Tongue (tissue), 2 donors: ENCODE data around the gene RUNDC1. TPM values are rescaled to one million over a fixed set of nuclear protein-coding genes. Genes with fewer than 3 reads are reported as not detected.

Experiments used
- DNase-seq: peaks from one replicate; pipeline ENCODE4 v3.0.0-alpha.2; 2015
- total RNA-seq: library from RNA; depleted of rRNA; stranded (reverse); fragments of >200 nt; gene quantifications from one replicate; pipeline ENCODE4 v1.2.3, GENCODE V29; 2014

Gene RUNDC1
- total RNA-seq, 1 donor from 2014 or later, result 10.7 TPM

DNA sequence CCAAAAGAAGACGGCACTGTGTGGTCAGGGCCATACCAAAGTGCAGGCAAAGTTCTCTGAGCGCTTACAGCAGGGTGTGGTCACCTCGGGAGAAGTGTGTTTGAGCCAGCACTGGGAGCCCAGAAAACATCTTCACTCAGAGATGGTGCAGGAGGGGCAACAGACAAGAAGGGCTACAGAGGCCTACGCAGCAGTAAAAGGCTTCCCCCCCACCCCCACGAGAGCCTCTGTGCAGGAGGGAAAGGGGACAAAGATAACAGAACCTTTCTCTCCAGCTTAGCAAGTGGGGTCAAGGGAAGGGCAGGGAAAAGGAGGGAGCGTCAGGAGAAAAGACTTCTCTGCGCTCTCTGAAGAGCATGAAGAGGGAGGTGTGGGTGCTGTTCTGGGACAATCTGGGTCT is 39.1 kb downstream of the RUNDC1 start:
- no peak for DNase-seq

- peak; percentile 59 for DNase-seq
Measured at GRCh38 chr17:43020030-43020621, 39.8 kb downstream of the RUNDC1 start.

DNA sequence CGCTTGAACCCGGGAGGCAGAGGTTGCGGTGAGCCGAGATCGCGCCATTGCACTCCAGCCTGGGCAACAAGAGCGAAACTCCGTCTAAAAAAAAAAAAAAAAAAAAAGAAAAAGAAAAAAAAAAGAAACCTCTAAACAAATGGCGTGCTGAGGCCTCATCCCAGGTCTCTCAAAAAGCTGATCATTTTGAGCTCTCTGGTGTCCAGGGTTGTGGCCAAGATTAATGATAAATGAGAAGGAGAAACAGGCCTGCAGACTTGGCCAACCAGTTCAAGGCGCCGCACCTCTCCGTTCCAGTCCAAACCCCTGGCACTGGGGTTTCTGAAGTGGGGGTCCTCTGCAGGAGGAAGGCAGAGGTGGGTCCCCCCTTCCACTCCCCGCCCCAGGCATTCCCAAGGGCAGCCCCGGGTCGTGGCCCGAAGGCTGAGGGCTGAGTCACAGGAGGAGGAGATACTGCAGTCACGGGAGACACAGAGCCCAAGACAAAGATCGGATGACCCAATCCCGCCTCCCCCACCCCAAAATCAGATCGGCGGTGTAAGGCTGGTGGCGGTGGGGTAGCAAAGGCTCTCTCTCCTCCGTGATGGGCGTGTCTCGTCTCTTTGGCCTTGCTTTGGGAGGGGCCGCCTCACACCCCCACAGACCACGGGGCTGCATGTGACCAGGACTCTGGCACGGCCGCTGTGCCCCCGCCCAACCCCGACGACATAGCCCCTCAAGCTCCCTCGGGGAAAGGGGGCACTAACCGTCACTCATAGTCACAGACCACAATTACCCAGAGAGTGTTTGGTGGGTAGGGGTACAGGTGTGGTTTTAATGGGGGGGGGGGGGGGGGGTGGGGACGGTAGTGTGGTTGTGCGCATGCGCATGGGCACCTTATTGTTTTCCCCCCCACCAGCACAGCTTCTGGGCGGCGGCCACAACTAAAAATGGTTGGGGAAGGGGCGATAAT is 40.7 kb downstream of the RUNDC1 start:
- peak; percentile 64 for DNase-seq

DNA sequence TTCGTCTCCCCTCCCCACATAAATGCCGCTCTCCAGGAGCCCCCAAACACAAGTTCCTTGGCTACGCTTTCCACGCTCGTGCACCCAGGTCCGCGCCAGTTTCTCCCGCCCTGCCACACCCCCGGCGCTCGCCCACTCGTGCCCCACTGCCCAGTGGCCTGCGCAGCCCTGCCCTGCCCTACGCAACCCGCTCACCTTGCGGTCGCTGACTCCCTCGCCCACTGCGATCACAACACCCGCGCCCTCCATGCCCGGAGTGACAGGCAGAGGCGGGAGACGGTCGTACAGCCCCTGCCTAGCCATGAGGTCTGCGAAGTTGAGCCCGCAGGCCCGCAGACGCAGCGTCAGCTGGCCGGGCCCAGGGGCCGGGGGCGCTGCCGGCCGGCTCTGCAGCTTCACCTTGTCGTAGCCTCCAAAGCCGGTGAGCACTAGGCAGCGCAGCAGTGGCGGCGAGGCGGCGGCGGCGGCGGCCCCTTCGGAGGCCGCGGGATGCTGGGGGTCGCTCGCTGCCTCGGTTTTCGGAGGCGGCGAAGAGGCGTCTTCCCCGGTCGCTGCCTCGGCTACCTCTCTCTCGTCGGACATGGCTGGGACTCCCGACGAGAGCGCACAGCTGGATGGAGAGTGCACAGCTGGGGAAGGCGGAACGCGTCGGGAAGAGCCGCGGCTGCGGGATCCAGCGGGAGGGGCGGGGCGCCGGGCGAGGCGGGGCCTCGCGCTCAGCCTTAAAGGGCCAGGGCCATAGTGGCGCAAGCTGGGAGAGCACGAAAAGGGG is 41.6 kb downstream of the RUNDC1 start, which contains the start of gene VAT1:
Gene VAT1 (minus strand): TSS at position 645 of the 772 bp plus-strand sequence. CDS start 63 bp downstream, at position 582.
- peak; percentile 91 for DNase-seq

DNA sequence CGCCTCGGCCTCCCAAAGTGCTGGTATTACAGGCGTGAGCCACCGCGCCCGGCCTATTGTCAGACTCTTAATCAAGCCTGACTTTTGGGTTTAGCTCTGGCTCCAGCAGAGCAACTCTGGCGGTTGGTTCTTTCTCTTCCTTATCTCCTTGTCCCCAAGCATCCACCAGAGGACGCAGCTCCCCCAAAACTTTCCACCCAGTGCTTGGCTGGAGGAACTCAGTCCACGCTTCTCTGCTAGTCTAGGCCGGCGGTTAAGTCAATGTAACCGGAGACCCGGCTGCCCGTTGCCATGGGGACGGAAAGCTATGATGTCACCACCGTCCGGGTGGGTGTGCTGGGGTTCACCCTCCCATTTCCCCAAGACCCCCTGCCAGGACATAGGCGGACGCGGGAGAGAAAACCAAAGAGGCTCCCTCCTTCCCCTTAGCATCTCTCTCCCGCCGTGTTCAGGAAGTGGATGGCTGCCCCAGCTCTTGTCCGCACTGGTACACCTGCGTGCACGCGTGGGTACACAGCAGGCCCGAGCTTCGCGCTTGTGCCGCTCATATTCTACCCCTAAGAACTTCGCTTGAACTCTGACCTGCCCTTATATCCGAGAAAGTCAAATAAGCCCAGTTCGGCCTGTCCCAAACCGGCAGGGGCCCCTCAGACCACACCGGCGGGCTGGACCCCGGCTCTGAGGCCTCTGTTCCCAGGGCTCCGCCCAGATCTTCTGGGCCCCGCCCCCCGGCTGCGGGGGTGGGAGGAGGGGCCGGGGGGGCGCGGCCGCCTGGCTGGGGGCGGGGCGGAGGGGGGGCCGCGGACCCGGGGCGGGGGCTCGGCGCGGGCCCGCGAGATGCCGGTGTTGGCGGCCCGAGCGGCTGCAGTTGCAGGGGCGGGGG is 44.3 kb downstream of the RUNDC1 start, which contains the start of gene RND2:
Gene RND2 (plus strand): TSS at position 825 of the 883 bp plus-strand sequence. CDS start 117 bp downstream, outside the sequence.
- peak; percentile 97 for DNase-seq

DNA sequence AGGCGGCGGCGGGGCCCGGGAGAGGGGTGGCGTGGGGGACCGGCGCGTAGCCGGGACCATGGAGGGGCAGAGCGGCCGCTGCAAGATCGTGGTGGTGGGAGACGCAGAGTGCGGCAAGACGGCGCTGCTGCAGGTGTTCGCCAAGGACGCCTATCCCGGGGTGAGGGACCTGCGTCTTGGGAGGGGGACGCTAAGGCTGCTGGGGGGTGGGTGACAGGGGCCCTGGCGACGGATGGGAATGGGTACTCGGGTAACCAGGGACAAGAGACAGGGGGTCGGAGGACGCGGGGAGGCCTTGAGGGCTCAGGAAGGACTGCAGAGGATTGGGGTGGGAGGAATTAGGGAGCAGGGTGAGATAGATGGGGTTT is 44.9 kb downstream of the RUNDC1 start:
- DNase-seq, result no peak

GRCh38 chr17:43025766-43026537 is 45.6 kb downstream of the RUNDC1 start:
- no peak for DNase-seq

GRCh38 chr17:43026595-43026994 is 46.2 kb downstream of the RUNDC1 start:
- DNase-seq, result no peak

DNA sequence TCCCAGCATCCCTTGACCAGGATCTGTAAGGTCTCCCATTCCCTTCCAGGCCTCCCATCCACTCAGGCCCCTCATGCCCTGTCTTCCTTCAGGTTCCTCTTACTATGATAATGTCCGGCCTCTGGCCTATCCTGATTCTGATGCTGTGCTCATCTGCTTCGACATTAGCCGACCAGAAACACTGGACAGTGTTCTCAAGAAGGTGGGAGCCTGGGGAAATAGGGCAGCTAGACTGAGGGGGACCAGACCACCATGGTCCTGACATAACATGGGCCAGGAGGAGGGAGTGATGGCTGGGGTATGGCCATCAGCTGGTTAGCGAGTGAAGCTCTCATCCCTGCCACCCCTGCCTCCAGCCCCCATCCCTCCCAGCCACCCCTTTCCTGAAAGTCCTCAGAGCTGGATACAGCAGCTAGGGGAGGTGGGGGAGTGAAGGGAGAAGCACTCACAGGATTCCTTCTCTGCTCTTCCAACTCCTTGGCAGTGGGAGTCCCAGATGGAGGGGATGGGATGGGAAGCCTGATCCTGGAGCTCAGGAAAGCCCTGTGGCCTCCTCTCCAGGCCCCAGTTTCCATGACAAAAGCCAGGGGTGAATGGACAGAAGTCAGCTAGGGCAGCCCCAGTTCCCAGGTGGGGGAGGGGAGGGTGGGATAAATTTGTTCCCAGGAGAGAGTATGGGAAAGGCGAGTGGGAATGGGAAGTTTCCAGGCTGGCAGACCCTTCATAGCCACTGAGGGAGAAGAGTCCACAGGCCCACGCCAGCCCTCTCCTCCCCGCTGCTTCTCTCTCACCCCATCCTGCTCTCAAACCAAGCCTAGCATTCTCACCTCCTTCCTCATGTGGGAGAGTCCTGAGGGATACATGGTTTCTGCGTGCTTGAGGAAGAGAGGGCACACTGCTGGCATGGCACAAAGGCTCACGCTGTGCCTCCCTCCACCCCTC is 47.0 kb downstream of the RUNDC1 start:
- no peak for DNase-seq

DNA sequence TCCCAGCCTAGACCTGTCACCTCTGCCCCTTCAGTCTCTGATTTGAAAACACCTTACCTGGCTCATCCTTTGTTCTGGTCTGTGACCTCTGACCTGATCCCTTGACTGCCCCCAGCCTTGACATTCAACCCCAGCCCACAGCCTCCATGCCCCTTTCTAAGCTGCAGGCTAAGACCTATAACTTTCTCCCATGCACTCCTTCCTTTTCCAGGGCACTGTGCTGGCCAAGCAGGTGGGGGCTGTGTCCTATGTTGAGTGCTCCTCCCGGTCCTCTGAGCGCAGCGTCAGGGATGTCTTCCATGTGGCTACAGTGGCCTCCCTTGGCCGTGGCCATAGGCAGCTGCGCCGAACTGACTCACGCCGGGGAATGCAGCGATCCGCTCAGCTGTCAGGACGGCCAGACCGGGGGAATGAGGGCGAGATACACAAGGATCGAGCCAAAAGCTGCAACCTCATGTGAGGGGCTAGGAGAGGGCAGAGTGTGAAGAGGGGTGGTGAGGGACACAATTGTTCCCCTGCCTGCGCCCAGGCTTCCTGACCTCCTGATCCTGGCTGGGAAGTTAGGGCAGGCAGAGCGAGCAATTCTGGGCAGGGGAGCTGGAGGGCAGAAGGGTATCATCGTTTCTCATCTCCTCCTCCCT is 48.0 kb downstream of the RUNDC1 start:
- peak; percentile 36 for DNase-seq

GRCh38 chr17:43030137-43030767 is 49.9 kb downstream of the RUNDC1 start:
- no peak for DNase-seq

DNA sequence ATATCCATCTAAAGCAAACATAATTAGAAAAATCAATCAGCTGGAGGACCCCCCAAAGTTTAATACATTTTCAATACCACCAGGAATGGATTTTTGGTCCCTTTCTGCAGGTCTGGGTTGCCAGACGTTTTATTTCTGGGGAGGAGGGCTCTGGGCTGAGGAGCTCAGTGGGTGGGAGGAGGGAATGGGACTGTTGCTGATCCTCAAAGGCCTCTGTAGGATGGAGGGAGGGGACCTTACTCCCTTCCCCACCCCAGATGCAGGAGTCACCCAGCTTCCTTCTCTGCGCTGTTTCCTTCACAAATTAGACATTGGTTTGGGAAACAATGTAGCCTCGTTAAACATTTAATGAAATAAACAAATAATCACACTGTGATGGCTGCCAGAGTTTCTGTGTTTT is 51.3 kb downstream of the RUNDC1 start:
- no peak for DNase-seq

DNA sequence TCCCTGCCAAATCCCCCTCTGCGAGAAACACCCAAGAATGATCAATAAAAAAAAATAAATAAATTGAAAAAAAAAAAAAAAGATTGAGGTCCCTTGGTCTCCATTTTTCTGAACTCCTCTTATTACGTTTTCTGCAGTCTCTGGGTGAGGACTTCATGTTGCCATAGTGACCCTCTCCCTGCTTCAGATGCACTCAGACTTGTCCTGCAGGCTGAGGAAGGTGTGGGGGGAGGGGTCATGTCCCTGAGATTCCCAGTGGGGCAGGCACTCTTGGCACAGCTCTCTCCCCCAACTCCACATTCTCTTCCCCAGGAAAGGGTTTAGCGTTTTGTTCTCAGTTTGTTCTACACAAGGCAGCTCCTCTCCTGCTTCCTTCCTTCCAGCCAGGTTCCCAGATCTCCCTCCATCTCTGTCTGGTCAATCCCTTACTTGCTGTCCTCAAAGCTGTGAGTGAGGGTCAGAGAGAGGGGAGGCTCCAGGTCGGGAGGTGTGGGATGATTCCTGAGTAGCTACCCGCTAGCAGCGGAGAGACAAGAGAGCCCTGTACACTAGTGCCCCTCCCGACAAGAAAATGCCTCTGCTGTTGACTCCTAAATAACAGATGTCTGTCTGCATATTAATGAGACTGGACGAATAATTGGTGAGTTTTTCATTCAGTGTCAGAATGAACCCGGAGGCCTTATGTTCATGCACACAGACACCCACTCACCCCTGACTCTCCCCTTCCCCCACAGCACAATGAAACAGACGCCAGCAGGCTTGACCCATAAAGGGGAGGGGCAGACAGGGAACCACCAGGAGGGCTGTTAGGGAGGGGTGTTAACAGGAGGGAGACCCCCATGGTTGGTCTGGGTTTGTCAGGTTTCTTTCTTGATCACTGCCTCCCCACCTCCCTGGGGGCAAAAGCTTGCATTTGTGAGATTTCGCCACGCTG is 53.9 kb downstream of the RUNDC1 start:
- no peak for DNase-seq

DNA sequence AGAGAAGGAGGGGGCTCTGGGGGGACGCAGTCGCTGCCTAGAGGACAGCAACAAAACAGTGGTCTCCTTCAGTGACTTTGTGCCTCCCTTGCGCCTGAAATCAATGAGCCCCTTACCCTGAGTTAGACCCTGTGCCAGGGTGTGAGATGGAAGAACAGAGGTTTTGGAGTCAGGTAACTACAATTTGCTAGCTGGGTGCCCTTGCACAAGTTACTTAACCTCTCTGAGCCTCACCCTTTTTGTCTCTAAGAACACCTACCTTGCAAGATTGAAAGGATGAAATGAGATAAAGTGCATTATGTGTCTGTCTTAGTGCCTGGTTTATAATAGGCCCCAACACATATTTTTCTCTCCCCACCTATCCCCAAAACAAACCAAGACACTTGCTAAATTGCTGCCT is 54.5 kb downstream of the RUNDC1 start:
- DNase-seq, result no peak

DNA sequence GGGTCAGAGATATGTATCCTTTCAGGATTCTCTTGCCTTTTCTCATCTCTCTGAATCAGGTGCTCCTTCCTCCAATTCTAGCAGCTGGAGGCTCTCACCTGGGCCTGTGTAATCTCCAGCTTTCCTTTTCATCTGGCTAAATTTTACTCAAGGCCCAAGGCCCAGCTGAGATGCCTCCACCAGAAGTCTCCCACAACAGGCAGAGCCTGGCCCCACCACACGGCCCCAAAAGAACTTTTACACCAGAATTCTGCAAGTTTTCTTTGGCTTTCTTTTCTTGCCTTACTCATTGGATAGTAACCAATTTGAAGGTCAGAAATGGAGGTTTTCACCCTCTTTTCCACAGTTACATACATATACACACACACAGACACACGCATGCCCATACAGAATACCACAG is 59.3 kb downstream of the RUNDC1 start:
- no peak for DNase-seq

DNA sequence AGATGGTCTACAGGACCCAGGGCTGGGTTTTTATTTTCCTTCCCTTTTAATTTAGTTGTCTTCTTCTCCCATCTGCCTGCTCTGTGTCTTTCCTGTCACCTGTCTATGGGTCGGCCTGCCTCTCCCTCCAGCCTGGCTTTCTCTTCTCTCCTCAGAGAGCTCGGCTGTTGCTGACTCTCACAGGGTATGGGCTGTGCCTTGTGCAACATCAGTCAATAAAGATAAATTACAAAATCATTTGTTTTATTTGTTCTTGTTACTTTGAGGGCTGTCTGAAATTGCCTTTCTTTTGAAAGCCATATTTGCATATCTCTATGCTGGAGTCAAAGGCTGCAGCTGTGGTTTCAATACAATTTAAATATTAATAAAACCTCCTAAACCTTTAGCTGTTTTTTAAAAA is 60.3 kb downstream of the RUNDC1 start:
- no peak for DNase-seq

- no peak for DNase-seq
Measured at GRCh38 chr17:43042025-43042628, 61.8 kb downstream of the RUNDC1 start.
